Measurements from ENCODE around the gene FCER2.
"Not testable (repeated sequence)": the region's sequence is repeated elsewhere in the genome, so short reads cannot be mapped to it uniquely, and the experiment has no call there.

The FCER2 gene

DNA sequence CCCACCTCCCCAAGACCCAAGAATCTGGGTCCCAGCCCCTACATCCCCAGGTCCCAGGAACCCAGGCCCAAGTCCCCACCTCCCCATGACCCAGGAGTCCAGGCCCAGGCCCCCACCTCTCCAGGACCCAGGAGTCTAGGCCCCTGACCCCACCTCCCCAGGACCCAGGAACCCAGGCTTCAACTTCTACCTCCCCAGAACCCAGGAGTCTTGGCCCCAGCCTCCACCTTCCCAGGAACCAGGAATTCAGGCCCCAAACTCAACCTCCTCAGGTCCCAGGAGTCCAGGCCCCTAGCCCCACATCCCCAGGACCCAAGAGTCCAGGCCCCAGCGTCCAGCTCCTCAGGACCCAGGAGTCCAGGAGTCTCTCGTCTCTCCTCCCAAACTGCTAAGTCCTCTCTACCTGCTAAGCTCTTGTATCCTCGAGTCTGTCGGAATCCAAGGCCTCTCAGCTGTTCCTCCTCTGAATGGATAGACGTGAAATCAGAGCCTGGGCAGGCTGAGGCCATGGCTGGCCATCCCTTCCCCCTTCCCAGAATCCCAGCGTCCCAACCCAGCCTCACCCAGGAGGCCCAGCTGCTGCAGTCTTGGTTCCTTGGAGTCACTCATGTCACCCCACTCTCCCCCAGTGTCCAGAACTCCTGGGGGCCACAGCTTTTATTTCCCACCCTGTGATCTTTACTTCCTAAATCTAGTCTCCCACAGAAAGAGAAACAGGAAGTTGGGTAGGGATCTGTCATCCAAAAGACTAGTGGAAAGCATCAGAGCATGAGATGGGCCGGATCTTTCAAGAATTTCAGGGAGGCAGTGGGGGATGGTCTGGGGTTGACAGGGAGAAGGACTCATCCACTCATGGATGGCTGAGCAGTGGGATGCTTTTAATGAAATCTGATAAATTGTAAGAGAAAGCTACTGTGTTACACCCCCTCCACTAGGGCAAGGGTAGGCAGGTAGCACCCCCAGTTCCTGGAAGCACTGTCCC lies 45.3 kb upstream of the FCER2 start, which contains the start of gene CD209:
TSS of gene CD209 (minus strand) at position 632 of the 982 bp plus-strand sequence. CDS start at position 609, 23 bp downstream.
- no peak within 1 kb of the TSS for H2AFZ ChIP-seq (ENCODE audit: low read depth)
- H3K27me3 ChIP-seq (ENCODE audit: insufficient read depth, low read depth) = peaks cover 40% of the 10 kb centered on the region; the same call in 1 of the 2 replicates
- no peak within 1 kb of the TSS for H3K27ac ChIP-seq
- TF ChIP-seq, protein P1, sequence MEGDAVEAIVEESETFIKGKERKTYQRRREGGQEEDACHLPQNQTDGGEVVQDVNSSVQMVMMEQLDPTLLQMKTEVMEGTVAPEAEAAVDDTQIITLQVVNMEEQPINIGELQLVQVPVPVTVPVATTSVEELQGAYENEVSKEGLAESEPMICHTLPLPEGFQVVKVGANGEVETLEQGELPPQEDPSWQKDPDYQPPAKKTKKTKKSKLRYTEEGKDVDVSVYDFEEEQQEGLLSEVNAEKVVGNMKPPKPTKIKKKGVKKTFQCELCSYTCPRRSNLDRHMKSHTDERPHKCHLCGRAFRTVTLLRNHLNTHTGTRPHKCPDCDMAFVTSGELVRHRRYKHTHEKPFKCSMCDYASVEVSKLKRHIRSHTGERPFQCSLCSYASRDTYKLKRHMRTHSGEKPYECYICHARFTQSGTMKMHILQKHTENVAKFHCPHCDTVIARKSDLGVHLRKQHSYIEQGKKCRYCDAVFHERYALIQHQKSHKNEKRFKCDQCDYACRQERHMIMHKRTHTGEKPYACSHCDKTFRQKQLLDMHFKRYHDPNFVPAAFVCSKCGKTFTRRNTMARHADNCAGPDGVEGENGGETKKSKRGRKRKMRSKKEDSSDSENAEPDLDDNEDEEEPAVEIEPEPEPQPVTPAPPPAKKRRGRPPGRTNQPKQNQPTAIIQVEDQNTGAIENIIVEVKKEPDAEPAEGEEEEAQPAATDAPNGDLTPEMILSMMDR (conservative IDR thresholded peaks at IDR 0.05; ENCODE audit: low read depth, low read length) = no peak
- H4K20me1 ChIP-seq (ENCODE audit: insufficient read depth) = no peaks in the 10 kb centered on the region
- H3K9ac ChIP-seq = no peak within 1 kb of the TSS
- no peaks in the 10 kb centered on the region for H3K36me3 ChIP-seq (ENCODE audit: insufficient read depth)
- no peak within 1 kb of the TSS for H3K4me3 ChIP-seq (IDR thresholded peaks at IDR 0.05; ENCODE audit: insufficient read depth, low read depth, low read length)
- H3K4me2 ChIP-seq = no peak within 1 kb of the TSS
- no peaks in the 10 kb centered on the region for H3K79me2 ChIP-seq (ENCODE audit: insufficient read depth, low read depth)
- H3K4me1 ChIP-seq (ENCODE audit: low read depth, poor library complexity, severe bottlenecking) = no peaks in the 10 kb centered on the region

DNA sequence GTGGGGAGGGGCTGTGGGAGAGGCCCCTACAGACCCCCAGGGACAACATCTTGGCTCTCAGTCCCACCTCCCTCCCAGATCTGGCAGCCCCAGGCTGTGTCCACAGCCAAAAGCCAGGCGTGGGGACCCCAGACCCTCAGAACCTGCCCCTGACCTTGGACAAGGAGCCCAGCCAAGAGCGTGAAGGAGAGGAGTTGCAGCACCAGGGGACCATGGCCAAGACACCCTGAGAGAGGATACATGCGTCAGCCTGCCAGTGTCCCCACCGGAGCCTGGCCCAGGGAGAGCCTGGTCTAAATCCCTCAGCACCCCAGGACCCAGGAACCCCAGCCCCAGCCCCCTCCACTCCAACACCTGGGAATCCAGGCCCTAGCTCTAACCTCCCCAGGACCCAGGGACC lies 44.4 kb upstream of the FCER2 start:
- not testable (repeated sequence) for H3K79me2 ChIP-seq (ENCODE audit: insufficient read depth, low read depth); H3K4me1 ChIP-seq (ENCODE audit: low read depth, poor library complexity, severe bottlenecking); H3K36me3 ChIP-seq (ENCODE audit: insufficient read depth); H3K4me3 ChIP-seq (IDR thresholded peaks at IDR 0.05; ENCODE audit: insufficient read depth, low read depth, low read length); H3K4me2 ChIP-seq; H3K27ac ChIP-seq; H4K20me1 ChIP-seq (ENCODE audit: insufficient read depth); H3K9ac ChIP-seq; H2AFZ ChIP-seq (ENCODE audit: low read depth)
- H3K27me3 ChIP-seq (ENCODE audit: insufficient read depth, low read depth) = peaks cover 45% of the 10 kb centered on the region

DNA sequence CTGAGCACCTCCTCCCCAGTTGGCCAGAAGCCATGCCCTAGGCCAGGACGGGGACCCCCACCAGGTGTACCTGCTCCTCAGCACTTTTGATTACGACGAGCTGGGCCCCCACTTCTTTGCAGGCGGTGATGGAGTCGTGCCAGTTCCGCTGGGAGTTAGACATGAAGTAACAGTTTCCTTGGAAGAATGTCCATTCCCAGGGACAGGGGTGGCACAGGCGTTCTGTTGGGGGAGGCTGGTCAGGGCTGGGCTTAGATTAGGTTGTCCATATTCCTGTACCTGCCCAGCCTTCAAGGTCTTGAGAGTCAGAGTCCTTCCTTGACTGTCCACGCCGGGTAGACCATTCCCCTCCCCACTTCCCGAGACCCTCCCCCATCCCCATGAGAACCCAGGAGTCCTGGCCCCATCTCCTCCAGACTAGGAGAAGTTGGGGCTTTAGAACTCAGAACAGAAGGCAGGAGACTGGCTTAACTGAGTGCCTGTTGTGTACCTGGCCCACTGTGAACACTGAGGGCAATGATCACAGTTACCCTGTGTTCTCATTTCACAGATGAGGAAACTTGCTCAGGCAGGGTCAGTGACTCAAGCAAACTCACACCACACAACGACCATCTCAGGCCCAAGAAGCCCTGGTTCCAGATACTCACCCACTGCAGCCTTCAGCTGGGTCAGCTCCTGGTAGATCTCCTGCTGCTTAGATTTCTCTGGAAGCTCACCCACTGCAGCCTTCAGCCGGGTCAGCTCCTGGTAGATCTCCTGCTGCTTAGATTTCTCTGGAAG lies 43.1 kb upstream of the FCER2 start:
- Histone ChIP-seq H3K4me1 (ENCODE audit: low read depth, poor library complexity, severe bottlenecking) (no peaks in the 10 kb centered on the region), H3K36me3 (ENCODE audit: insufficient read depth) (no peaks in the 10 kb centered on the region), H3K4me2 (no peak overlapping the region), H3K4me3 (IDR thresholded peaks at IDR 0.05; ENCODE audit: insufficient read depth, low read depth, low read length) (no peak overlapping the region), H3K27me3 (ENCODE audit: insufficient read depth, low read depth) (peaks cover 46% of the 10 kb centered on the region), H3K27ac (no peak overlapping the region), H3K79me2 (ENCODE audit: insufficient read depth, low read depth) (no peaks in the 10 kb centered on the region), H4K20me1 (ENCODE audit: insufficient read depth) (no peaks in the 10 kb centered on the region), H3K9ac (no peak overlapping the region), H2AFZ (ENCODE audit: low read depth) (no peak overlapping the region)
- TF ChIP-seq, protein P1 (conservative IDR thresholded peaks at IDR 0.05; ENCODE audit: low read depth, low read length) = no peak

DNA sequence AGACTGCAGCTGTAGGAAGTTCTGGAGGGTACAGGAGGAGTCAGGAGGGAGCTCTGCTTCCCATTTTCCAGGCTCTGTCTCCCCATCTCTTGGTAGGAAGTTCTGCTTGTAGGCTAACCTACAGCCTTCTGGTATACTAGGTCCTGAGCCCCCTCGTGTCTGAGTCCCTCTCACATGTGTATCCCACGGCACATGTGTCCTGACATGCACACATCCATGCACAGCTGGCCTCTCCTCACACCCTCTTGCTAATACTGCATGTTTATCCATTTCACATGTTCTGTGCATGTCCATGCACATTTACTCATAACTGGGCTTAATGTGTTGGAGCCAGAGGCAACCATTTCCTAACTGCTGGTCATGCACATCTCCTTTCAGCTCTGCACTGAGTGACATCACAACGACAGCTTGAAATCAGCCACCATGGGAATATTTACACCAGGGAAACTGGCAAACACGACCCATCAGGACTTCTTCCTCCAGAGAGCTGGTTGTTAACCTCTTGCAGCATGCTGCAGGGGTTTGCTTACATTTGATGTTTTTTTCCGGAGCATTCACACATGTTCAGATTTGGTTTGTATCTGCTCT lies 42.4 kb upstream of the FCER2 start:
- no peak overlapping the region for H3K9ac ChIP-seq
- H3K4me3 ChIP-seq (IDR thresholded peaks at IDR 0.05; ENCODE audit: insufficient read depth, low read depth, low read length) = no peak overlapping the region
- H3K4me1 ChIP-seq (ENCODE audit: low read depth, poor library complexity, severe bottlenecking) = no peaks in the 10 kb centered on the region
- H3K27me3 ChIP-seq (ENCODE audit: insufficient read depth, low read depth) = peaks cover 53% of the 10 kb centered on the region
- H2AFZ ChIP-seq (ENCODE audit: low read depth) = no peak overlapping the region
- H3K36me3 ChIP-seq (ENCODE audit: insufficient read depth) = no peaks in the 10 kb centered on the region
- H3K79me2 ChIP-seq (ENCODE audit: insufficient read depth, low read depth) = no peaks in the 10 kb centered on the region
- H4K20me1 ChIP-seq (ENCODE audit: insufficient read depth) = no peaks in the 10 kb centered on the region
- TF ChIP-seq, protein P1 (conservative IDR thresholded peaks at IDR 0.05; ENCODE audit: low read depth, low read length) = no peak
- no peak overlapping the region for H3K27ac ChIP-seq
- H3K4me2 ChIP-seq = no peak overlapping the region

Data from KMS-11 (cell line).